Epithelial cell of esophagus (primary cell): ENCODE data around the gene PRUNE2.

Experiments used
- DNase-seq: peaks from one replicate; pipeline ENCODE4 v3.0.0; 2010; ENCODE audit warnings: low read depth
- H3K4me3 ChIP-seq: 2 replicates; pipeline ENCODE4 v1.5.1; 2011; ENCODE audit warnings: mild to moderate bottlenecking, low read length, control low read depth
- TF ChIP-seq, protein P1 (sequence below): IDR thresholded peaks from 2 replicates; pipeline ENCODE4 v1.5.1; 2011; ENCODE audit warnings: low read depth, mild to moderate bottlenecking, low read length, control low read depth, inconsistent platforms; ENCODE audit not compliant: insufficient read depth; ENCODE audit errors: missing control alignments

The PRUNE2 gene

DNA sequence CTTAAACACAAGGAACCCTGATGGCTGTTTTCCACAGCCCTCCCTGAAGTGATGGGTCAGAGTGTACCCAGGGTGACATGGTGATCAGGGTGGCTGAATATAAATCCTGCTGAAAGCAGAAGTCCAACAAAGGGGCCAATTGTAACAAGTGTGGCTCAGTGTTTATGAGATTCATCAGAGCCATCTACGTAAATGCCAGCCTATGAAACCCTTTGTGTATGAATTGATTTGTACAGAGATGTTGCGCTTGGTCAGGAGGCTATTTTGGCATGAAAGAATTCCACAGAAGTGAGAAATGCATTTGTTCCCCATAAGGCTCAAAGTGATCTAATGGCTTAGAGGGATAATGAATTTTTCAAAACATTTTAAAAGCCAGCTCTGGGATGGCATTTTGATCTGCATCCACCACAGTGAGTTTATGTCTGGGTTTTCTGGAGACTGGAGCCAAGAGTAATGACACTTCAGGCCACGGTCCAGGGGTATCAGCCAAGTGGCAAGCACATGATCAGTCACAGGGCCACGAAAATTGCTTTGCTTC is 12.4 kb downstream of the PRUNE2 start:
- no peak overlapping the region for H3K4me3 ChIP-seq
- no peak for DNase-seq
- TF ChIP-seq, protein P1, sequence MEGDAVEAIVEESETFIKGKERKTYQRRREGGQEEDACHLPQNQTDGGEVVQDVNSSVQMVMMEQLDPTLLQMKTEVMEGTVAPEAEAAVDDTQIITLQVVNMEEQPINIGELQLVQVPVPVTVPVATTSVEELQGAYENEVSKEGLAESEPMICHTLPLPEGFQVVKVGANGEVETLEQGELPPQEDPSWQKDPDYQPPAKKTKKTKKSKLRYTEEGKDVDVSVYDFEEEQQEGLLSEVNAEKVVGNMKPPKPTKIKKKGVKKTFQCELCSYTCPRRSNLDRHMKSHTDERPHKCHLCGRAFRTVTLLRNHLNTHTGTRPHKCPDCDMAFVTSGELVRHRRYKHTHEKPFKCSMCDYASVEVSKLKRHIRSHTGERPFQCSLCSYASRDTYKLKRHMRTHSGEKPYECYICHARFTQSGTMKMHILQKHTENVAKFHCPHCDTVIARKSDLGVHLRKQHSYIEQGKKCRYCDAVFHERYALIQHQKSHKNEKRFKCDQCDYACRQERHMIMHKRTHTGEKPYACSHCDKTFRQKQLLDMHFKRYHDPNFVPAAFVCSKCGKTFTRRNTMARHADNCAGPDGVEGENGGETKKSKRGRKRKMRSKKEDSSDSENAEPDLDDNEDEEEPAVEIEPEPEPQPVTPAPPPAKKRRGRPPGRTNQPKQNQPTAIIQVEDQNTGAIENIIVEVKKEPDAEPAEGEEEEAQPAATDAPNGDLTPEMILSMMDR, result no peak

DNA sequence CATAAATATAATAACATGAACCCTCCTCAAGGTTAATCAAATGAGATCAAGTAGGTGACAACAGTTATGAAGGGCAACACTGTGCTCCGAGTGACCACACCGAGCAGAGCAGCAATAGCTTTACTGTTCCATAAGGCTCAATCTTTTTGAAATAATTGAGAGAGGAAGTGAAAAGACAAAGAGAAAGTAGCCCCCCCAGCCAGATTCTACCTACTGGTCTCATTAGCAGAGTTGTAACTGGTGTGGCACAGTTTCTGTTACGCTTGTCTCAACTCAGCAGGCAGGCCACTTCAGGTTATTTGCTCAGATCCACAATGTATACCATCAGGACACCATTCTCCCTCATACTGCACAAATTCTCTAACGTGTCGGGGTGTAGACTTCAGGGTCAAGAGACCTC is 14.0 kb downstream of the PRUNE2 start:
- no peak overlapping the region for H3K4me3 ChIP-seq
- TF ChIP-seq, protein P1, result no peak
- no peak for DNase-seq

DNA sequence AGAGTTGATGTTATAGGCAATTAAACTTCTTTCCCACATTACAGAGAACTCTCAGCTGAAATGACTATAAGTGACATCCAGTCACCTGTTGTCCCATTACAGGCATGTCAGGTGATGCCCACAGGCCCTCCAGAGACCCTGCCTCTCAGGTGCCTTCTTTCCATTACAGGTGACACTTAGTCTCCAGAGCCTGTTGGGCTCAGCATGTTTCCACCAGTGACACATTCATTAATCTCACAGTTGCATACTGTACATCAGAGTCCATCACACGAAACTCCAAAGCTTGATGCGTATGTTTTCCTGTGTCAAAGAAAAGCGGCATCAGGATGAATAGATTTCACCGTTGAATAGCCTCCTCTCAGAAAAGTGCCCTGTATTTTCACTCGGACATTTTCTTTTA is 14.6 kb downstream of the PRUNE2 start:
- TF ChIP-seq, protein P1, result no peak
- DNase-seq, result no peak
- H3K4me3 ChIP-seq, result no peak overlapping the region

DNA sequence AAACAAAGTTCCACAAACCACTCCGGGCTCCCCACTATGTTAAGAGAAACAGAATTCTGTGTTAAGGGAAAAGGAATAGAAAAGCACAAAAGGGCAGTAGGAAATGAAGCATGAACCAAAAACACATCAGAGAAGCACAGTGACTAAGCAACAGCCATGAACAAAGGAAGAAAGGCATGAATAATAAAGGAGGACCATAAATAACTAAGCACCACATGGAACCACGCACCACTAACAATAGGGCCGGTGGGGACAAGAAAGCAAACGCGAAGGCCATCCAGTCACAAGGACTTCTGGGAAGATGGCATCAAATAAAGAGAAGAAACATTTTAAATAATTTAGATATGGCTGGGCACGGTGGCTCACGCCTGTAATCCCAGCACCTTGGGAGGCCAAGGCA is 18.0 kb downstream of the PRUNE2 start:
- no peak for DNase-seq
- H3K4me3 ChIP-seq, result no peak overlapping the region
- TF ChIP-seq, protein P1, result no peak

DNA sequence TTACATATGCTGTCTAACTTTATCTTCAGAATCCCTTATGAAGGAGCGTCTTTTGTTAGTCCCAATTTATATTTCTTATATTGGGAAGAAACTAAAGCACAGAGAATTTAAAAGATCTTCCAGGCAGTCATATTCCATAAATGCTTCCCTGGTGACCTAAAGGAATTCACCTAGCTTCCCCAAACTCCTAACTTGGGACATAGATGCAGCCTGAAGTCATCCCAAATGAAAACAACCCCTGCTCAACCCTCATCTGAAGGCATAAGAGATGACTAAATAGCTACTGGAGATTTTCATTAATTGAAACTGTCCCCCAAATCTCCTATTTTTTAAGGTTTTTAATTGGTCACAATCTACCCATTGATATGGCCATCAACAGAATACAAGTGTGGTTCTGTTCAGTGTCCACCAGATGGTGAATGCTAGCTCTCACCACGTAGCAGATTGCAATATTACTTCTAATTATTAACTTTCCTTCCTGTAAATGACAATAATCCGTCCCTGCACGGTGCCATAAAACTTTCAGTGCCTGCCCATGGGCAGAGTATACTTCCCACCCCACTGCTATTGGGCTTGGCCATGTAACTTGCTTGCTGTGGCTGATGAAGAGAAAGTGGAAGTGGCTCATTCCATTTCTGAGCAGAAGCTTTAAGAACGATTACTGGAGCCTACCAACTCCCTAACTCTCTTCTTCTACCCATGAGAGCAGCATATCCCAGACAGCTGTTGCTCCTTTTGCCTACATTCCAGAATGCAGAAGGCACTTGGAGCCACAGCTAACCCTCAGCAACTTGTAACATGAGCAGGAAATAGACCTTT is 18.7 kb downstream of the PRUNE2 start:
- no peak for DNase-seq
- H3K4me3 ChIP-seq, result no peak overlapping the region

DNA sequence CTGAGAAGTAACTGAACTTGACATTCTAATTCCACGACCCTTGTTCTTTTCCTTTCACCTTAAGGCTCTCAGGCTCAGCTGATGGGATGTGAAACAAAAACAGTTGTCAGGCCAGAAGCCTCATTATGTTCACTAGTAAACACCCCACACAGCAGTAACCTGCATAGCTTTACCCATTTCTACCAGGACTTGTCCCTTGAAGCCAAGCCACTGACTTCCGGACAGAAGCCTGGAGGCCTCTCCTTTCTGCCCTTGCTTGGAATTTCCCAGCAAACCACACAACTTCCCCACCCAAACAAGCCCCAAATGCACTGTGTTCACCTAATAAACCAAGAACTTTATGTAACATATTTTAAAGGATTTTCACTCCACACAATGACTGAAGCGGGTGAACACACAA is 19.6 kb downstream of the PRUNE2 start:
- no peak overlapping the region for H3K4me3 ChIP-seq
- TF ChIP-seq, protein P1, result no peak
- DNase-seq, result no peak

More for the DNA sequence above, 18.7 kb downstream of the PRUNE2 start:
- TF ChIP-seq, protein P1, result no peak
